ENCODE results near the gene CD24. TPM values are rescaled to one million over a fixed set of nuclear protein-coding genes. Genes with fewer than 3 reads are reported as not detected.

CD24 gene
- total RNA-seq, 6 experiments from 2014 or later, result 0.11 to 0.19 TPM; not detected in 4

DNA sequence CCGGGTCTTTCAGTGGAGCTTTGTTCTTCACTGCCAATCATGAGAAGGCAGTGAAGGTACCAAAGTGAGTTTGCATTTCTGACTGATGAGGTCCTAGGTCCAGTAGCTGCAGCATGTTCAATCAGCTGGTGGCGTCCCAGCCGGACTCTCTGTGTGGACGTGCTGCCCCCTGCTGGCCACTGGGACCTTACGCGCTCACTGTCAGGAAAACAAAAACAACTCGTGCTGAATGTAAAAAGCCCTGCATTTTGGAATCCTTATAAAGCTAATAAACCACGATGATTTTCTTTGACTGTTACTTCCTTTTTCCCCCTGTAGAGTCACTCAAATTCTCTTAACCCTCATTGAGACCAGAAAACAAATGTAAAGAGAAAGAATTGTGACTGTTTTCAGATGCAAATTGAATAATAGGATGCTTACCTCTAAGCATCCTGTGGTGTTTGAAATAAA is 4.9 kb upstream of the CD24 start:
- H3K4me3 Mint-ChIP-seq, result no peak overlapping the region

DNA sequence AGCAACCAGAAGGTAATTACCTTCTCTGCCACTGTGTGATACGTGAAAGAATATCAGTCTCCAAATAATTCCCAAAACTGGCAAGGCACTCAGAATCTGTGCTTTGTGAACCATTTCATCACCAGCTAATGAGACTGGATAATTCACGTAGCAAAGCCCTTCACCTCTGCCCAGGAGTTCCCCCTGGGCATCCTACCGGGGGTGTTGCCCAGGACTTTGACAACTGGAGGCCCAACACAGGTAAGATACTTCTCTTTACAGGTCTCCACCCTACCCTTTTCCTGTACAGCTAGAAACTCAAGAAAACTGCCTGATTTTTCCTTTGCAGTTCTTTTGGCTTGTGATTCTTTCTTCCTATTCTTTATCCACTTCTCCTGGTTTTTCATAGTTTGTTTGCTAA is 2.7 kb upstream of the CD24 start:
- Mint-ChIP-seq H3K4me1 (ENCODE audit: low read depth) (0 out of 2 replicates have a peak, but pooled peaks cover 7% of the 10 kb centered on the region), H3K27ac (no peak overlapping the region), H3K9me3 (no peaks in the 10 kb centered on the region), H3K36me3 (ENCODE audit: low read depth) (no peaks in the 10 kb centered on the region), H3K4me3 (no peak overlapping the region), H3K27me3 (ENCODE audit: insufficient read depth) (peaks cover 37% of the 10 kb centered on the region)
- TF ChIP-seq CTCF (IDR thresholded peaks at IDR 0.05), result no peak
- no peak for DNase-seq

More for the DNA sequence above, 4.9 kb upstream of the CD24 start:
- peaks cover 22% of the 10 kb centered on the region for H3K27me3 Mint-ChIP-seq (ENCODE audit: insufficient read depth)
- peak; percentile 98 for TF ChIP-seq CTCF (IDR thresholded peaks at IDR 0.05)
- H3K27ac Mint-ChIP-seq, result no peak overlapping the region
- peak; percentile 78 for DNase-seq
- no peaks in the 10 kb centered on the region for H3K9me3 Mint-ChIP-seq
- H3K36me3 Mint-ChIP-seq (ENCODE audit: low read depth), result no peaks in the 10 kb centered on the region
- H3K4me1 Mint-ChIP-seq (ENCODE audit: low read depth), result 0 out of 2 replicates have a peak, but pooled peaks cover 7% of the 10 kb centered on the region

GRCh38 chr6:106976270-106976669 is 1.7 kb upstream of the CD24 start:
- no peak overlapping the region for H3K4me3 Mint-ChIP-seq
- no peak for DNase-seq
- no peaks in the 10 kb centered on the region for H3K9me3 Mint-ChIP-seq
- H3K27ac Mint-ChIP-seq, result no peak overlapping the region
- H3K27me3 Mint-ChIP-seq (ENCODE audit: insufficient read depth), result peaks cover 45% of the 10 kb centered on the region
- 0 out of 2 replicates have a peak, but pooled peaks cover 7% of the 10 kb centered on the region for H3K4me1 Mint-ChIP-seq (ENCODE audit: low read depth)
- H3K36me3 Mint-ChIP-seq (ENCODE audit: low read depth), result no peaks in the 10 kb centered on the region
- no peak for TF ChIP-seq CTCF (IDR thresholded peaks at IDR 0.05)

DNA sequence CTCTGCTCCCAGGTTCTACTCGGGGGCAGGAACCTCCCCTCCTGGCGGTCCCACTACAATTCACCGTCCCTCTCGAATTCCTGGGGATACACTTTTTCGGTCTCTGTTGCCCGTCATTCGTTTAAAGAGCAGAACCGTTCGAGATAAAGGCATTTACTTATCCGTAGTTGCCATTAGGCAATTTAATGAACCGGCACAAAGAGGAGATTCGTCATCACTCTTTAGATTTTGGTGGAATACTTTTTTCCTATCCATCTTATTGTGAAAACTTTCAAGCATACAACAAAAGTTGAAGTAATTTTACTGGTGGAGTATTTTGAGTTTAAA is 1.2 kb upstream of the CD24 start:
- no peak for DNase-seq
- Mint-ChIP-seq H3K36me3 (ENCODE audit: low read depth) (no peaks in the 10 kb centered on the region), H3K4me3 (peak overlapping the region; percentile 64), H3K9me3 (no peaks in the 10 kb centered on the region), H3K27ac (no peak overlapping the region), H3K27me3 (ENCODE audit: insufficient read depth) (peaks cover 45% of the 10 kb centered on the region), H3K4me1 (ENCODE audit: low read depth) (0 out of 2 replicates have a peak, but pooled peaks cover 7% of the 10 kb centered on the region)
- no peak for TF ChIP-seq CTCF (IDR thresholded peaks at IDR 0.05)

DNA sequence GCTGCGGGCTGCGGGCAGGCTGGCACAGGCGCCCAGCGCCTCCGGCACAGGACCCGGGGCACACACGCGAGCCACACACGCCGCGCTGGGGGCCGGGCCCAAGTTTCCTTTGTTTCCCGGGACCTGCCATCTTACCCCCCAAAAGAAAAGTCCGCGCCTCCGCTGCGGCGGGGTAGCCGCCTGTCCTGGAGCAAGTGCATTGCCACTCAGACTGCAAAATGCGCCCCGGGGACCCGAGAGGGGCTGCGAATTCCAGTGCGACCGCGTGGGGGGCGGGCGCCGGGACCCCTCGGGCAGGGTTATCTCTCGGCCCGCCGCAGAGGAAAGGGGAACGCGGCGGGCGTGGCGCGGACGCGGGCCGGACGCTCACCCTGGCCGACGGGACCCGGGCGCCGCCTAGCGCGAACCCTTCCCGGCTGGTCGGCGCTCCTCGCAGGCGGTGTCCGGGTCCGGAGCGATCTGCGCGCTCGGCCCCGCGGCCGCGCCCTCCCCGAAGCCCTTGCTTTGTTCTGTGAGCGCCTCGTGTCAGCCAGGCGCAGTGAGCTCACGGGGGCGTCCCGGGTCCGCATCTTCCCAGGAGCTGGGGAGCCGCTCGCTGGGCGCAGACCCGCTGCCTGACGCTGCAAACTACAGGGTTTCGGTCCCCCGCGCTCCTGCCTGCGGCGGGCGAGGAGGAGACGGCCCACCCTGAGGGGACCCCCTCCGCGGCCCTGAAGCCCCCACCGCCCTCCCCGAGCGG is 639 bp upstream of the CD24 start:
- Mint-ChIP-seq H3K27me3 (ENCODE audit: insufficient read depth) (peaks cover 45% of the 10 kb centered on the region), H3K27ac (no peak overlapping the region), H3K9me3 (no peaks in the 10 kb centered on the region), H3K4me3 (peak overlapping the region; percentile 64; the same call in 1 of the 2 replicates), H3K4me1 (ENCODE audit: low read depth) (0 out of 2 replicates have a peak, but pooled peaks cover 7% of the 10 kb centered on the region), H3K36me3 (ENCODE audit: low read depth) (no peaks in the 10 kb centered on the region)
- no peak for DNase-seq
- peak; percentile 49 for TF ChIP-seq CTCF (IDR thresholded peaks at IDR 0.05)
